ENCODE data around the gene LMF1.

- TF ChIP-seq JUNB (CRISPR knock-in tag; conservative IDR thresholded peaks at IDR 0.05) (no peak), POLR2A (conservative IDR thresholded peaks at IDR 0.05) (no peak), CHD4 (IDR thresholded peaks at IDR 0.05; ENCODE audit: insufficient read depth, insufficient replicate concordance, low read depth, low read length, poor library complexity, severe bottlenecking) (no peak), GATAD2B (IDR thresholded peaks at IDR 0.05; ENCODE audit: borderline replicate concordance) (no peak), NR2C2 (CRISPR knock-in tag; IDR thresholded peaks at IDR 0.05) (no peak), NR2C2 (tag; IDR thresholded peaks at IDR 0.05) (no peak), SIX5 (IDR thresholded peaks at IDR 0.05; ENCODE audit: borderline replicate concordance in 1 of 2, insufficient read depth in 1 of 2, low read depth in 1 of 2, low read length in 2 of 2) (no peak)
These were observed 146.6 kb downstream of the LMF1 start for GRCh38 chr16:824194-824593.

All from K562 (cell line).